AG09319 (cell line): ENCODE measurements around the gene STRIP1.

Experiments
- DNase-seq: peaks from one replicate; pipeline ENCODE4 v3.0.0-alpha.2; 2010; ENCODE audit warnings: low read depth; ENCODE audit errors: extremely low read depth
- TF ChIP-seq, protein P1 (sequence below): IDR thresholded peaks from 2 replicates; pipeline ENCODE4 v1.5.1; 2011; ENCODE audit warnings: low read depth, mild to moderate bottlenecking, inconsistent platforms, low read length, moderate library complexity

Gene STRIP1

DNA sequence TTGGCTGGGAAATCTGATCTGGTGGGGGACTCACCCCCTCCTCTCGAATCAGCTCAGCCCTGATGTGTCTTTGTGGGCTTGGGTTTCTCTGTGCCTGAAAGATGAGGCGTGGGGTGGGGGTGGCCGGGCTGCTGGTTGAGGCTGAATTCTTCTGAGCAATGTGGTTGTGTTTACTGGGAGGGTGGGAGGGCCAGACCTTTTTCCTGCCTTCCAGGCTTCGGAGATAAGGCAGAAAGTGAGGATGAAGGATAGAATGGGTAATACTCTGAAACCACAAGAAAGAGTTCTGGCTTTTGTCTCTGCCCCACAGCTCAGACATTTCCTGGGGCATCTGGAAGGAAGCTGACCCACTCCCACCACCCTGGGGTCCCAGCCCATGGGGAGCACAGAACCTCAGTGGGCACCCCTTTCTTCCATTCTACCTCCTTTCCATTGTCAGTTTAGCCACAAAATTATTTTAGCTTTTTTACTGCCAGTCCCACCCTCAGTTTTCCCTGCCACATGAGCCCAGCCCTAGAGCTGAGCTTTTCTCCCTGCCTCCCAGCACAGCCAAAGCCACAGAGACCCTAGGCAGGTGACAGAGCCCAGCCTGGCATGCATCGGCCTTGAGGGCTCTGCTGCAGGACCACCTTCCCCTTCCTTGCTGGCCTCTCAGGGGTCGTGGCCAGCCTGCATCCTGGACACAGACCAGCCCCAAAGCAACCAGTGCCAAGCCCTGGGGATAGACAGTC lies 24.9 kb downstream of the STRIP1 start:
- TF ChIP-seq, protein P1, sequence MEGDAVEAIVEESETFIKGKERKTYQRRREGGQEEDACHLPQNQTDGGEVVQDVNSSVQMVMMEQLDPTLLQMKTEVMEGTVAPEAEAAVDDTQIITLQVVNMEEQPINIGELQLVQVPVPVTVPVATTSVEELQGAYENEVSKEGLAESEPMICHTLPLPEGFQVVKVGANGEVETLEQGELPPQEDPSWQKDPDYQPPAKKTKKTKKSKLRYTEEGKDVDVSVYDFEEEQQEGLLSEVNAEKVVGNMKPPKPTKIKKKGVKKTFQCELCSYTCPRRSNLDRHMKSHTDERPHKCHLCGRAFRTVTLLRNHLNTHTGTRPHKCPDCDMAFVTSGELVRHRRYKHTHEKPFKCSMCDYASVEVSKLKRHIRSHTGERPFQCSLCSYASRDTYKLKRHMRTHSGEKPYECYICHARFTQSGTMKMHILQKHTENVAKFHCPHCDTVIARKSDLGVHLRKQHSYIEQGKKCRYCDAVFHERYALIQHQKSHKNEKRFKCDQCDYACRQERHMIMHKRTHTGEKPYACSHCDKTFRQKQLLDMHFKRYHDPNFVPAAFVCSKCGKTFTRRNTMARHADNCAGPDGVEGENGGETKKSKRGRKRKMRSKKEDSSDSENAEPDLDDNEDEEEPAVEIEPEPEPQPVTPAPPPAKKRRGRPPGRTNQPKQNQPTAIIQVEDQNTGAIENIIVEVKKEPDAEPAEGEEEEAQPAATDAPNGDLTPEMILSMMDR, result no peak
- no peak for DNase-seq

DNA sequence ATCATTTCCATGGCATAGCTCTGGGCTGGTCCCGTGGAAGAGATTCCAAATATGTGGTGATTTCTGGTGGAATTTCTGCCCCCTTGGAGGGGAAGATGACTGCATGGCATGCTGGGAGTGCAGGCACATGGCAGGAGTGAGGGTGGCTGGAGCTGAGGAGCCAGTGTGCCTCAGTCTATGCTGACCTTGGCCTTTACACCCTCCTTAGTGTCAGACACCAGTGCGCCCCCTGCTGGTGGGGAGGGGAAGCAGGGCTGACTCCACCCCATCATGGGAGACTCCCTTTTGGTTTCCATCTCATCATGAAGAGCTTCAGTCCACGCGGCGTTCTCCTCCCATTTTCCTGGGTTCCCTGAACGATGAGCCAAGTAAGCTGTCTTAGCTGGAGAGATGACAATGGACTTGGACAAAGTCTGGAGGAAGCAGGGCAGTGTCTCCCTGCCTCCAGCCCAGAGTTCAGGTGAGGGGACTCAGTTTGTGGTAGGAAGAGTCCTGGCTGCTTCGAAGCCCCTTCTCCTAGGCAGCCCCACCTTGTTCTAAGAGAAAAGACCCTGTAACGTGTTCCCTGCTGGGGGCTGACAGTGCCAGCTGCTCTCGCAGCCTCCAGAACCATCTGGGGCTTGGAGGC lies 25.7 kb downstream of the STRIP1 start:
- TF ChIP-seq, protein P1, result peak; percentile 63
- DNase-seq, result no peak

DNA sequence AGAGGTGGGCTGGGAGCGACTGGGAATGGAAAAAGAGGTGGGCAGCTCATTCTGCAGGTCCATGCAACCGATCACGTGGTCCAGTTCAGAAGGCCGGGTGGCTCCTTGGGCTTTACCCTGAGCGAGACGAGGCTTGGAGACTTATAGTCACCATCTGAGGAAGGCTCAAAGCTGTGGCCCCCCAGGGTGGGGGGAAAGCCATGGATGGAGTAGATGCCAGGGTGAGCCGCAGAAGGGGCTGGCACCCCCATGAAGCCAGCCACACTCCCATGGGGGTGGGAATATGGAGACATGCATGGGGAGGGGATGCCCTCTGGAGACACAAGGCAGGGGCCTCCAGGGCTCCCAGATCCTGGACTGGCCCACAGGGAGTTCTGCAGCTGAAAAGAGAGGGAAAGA lies 26.2 kb downstream of the STRIP1 start:
- no peak for DNase-seq
- TF ChIP-seq, protein P1, result no peak

DNA sequence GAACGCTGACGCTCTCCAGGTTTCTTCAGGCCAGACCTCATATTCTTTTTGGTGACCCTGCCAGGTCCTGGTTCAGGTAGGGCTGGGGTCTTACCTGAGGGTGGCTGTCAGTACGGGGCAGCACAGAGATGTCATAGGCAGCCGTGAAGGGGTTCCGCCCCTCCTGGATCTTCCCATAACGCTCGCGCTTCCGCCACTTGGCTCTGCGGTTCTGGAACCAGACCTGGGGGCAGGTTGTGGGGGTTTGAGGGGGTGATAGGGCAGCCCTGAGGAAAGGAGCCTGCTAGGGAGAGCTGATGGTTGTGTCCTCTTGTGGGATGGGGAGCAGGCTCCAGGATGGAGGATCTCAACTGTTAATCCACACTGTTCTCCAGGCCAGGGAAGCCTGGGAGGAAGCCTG lies 26.9 kb downstream of the STRIP1 start:
- no peak for DNase-seq
- TF ChIP-seq, protein P1, result no peak

DNA sequence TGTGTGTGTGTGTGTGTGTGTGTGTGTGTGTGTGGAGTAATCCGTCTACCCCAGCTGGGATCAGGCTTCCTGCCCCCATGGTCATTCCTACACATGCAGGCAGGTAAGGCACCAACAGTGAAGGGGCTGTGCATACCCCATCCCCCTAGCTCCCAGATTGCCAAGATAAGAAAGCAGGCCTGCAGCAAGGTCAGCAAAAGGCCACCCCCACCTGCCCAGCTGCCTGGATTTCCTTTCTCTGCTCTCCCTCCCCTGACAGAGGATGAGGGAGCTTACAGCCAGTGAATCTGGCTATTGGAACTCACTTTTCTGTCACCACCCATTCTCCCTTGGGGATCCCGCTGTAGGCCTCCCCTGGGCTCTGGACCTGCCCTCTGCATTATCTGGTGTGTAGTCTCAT lies 28.2 kb downstream of the STRIP1 start:
- TF ChIP-seq, protein P1, result no peak

DNA sequence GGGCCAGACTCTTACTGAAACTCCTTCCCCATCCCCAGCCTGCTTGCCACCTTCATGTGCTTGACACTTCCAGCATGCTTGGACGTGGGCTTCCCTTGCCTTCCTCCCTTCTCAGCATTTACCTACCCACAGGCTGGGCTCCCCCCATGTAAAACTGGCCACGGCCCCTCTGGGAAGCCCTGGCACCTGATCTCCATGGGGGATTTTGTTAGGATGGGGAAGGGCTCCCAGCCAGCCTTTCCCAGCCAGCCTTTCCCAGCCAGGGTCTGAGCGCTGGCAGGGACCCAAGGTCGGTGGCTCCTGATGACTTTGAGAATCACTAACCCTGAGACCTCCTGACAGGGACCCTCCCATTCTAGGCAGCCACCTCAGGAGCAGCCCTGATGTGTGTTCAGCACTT lies 29.4 kb downstream of the STRIP1 start:
- TF ChIP-seq, protein P1, result no peak
- no peak for DNase-seq

More for the DNA sequence above, 28.2 kb downstream of the STRIP1 start:
- no peak for DNase-seq

DNA sequence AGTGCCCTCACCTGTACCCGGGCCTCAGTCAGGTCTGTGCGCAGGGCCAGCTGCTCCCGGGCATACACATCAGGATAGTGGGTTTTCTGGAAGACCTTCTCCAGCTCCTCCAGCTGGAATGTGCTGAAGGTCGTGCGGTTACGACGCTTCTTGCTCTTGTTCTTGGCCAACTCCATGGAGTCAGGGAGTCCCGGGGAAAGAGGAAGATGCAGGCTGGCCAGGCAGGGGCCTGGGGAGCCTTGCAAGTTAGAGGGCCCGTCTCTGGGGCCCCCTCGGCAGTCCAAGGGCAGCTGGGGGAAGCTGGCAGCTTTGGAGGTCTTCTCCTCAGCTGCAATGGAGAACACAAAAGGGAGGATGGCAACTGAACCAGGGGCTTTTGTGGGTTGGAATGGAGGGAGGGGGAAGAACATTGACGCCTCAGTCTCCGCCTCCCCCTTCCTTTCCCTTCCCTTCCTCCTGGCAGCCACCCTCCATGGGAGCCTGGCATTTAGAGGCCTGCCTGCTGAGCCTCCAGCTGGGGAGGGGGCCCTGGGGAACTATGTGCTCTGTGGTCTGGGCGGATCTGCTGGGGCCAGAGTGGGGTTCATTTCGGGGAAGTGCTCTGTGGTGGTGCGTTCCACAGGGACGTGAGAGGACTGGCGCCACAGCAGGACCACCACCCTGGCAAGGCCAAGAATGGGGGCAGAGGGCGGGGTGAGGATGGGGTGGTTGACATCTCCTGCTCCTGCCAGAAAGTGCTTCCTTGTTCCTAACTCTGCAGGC lies 30.3 kb downstream of the STRIP1 start:
- DNase-seq, result no peak
- TF ChIP-seq, protein P1, result no peak
